Neural cell (in vitro differentiated cells): Measurements from ENCODE around the gene NTPCR. TPM values are rescaled to one million over a fixed set of nuclear protein-coding genes. Genes with fewer than 3 reads are reported as not detected.

Experiments
- H2AFZ ChIP-seq: fragments of 200-600, 300-800 bp; sonication (generic), shearing (Covaris generic); 2 replicates; pipeline ENCODE4 v1.6.0; 2014; ENCODE audit warnings: low read depth, mild to moderate bottlenecking, antibody characterized with exemption, low read length, moderate library complexity
- H3F3A ChIP-seq: fragments of 200-600 bp; shearing (Covaris generic); 2 replicates; pipeline ENCODE4 v1.6.1; 2016; ENCODE audit warnings: mild to moderate bottlenecking, moderate library complexity, mixed read lengths, antibody characterized with exemption, low read length; ENCODE audit not compliant: insufficient read depth, poor library complexity, severe bottlenecking
- H3K27ac ChIP-seq: fragments of 200-600, 300-800 bp; sonication (generic), shearing (Covaris generic); 2 replicates; pipeline ENCODE4 v1.5.1; 2014; ENCODE audit warnings: mild to moderate bottlenecking, low read length, moderate library complexity
- H3K27me3 ChIP-seq: fragments of 300-800, 200-600 bp; sonication (generic), shearing (Covaris generic); 2 replicates; pipeline ENCODE4 v1.6.0; 2014; ENCODE audit warnings: mild to moderate bottlenecking, low read depth, low read length, moderate library complexity; ENCODE audit not compliant: insufficient read depth
- H3K36me3 ChIP-seq: fragments of 300-800, 200-600 bp; sonication (generic), shearing (Covaris generic); 2 replicates; pipeline ENCODE4 v1.5.1; 2014; ENCODE audit warnings: mild to moderate bottlenecking, antibody characterized with exemption, low read length, moderate library complexity; ENCODE audit not compliant: insufficient read depth
- H3K4me2 ChIP-seq: fragments of 300-800, 200-600 bp; sonication (generic), shearing (Covaris generic); 2 replicates; pipeline ENCODE4 v1.6.0; 2014; ENCODE audit warnings: mild to moderate bottlenecking, low read length
- H3K4me3 ChIP-seq: fragments of 300-800, 200-600 bp; sonication (generic), shearing (Covaris generic); 2 replicates; pipeline ENCODE4 v1.5.1; 2014; ENCODE audit warnings: mild to moderate bottlenecking, low read length, moderate library complexity
- H3K79me2 ChIP-seq: fragments of 200-600 bp; shearing (Covaris generic); replicated peaks from 2 replicates; pipeline ENCODE4 v1.6.0; 2014; ENCODE audit warnings: mild to moderate bottlenecking, low read length, moderate library complexity; ENCODE audit not compliant: insufficient read depth
- H3K9ac ChIP-seq: fragments of 300-800, 200-600 bp; sonication (generic), shearing (Covaris generic); 2 replicates; pipeline ENCODE4 v1.6.1; 2016; ENCODE audit warnings: mild to moderate bottlenecking, low read length, mixed read lengths
- H3K9me2 ChIP-seq: fragments of 200-600 bp; shearing (Covaris generic); 2 replicates; pipeline ENCODE4 v1.6.1; 2016; ENCODE audit warnings: mild to moderate bottlenecking, low read length, mixed read lengths; ENCODE audit not compliant: insufficient read depth
- H3K9me3 ChIP-seq: fragments of 200-600, 300-800 bp; sonication (generic), shearing (Covaris generic); 2 replicates; pipeline ENCODE4 v1.6.1; 2016; ENCODE audit warnings: mild to moderate bottlenecking, mixed run types, low read length, moderate library complexity, mixed read lengths
- H4K20me1 ChIP-seq: fragments of 200-600 bp; shearing (Covaris generic); 2 replicates; pipeline ENCODE4 v1.6.1; 2016; ENCODE audit warnings: mild to moderate bottlenecking, mixed run types; ENCODE audit not compliant: insufficient read depth
- EP300 ChIP-seq: fragments of 450-650 bp; conservative IDR thresholded peaks from 2 replicates; pipeline ENCODE4 v1.6.1; 2014; ENCODE audit warnings: antibody characterized with exemption, mild to moderate bottlenecking, moderate library complexity; ENCODE audit not compliant: poor library complexity, severe bottlenecking
- EZH2 ChIP-seq: fragments of 200-600, 300-800 bp; shearing (Covaris generic), sonication (generic); IDR thresholded peaks from 2 replicates; pipeline ENCODE4 v1.6.1; 2014; ENCODE audit warnings: antibody characterized with exemption, low read length, borderline replicate concordance, mild to moderate bottlenecking; ENCODE audit not compliant: insufficient read depth, poor library complexity, severe bottlenecking
- MXI1 ChIP-seq: fragments of 450-650 bp; conservative IDR thresholded peaks from 2 replicates; pipeline ENCODE4 v1.6.1; 2014; ENCODE audit warnings: antibody characterized with exemption, mild to moderate bottlenecking; ENCODE audit not compliant: poor library complexity, severe bottlenecking
- POLR2AphosphoS5 ChIP-seq: IDR thresholded peaks from 2 replicates; pipeline ENCODE4 v1.6.1; 2012
- RAD21 ChIP-seq: fragments of 450-650 bp; conservative IDR thresholded peaks from 2 replicates; pipeline ENCODE4 v1.6.1; 2014; ENCODE audit warnings: antibody characterized with exemption, mild to moderate bottlenecking, moderate library complexity
- SMC3 ChIP-seq: fragments of 450-650 bp; conservative IDR thresholded peaks from 2 replicates; pipeline ENCODE4 v1.6.1; 2014; ENCODE audit warnings: antibody characterized with exemption, mild to moderate bottlenecking, moderate library complexity; ENCODE audit not compliant: poor library complexity
- TAF1 ChIP-seq: IDR thresholded peaks from 2 replicates; pipeline ENCODE4 v1.6.1; 2012; ENCODE audit warnings: low read depth
- polyA plus RNA-seq: library from polyadenylated mRNA; depleted of rRNA; stranded (reverse); fragments of >200 nt; gene quantifications from 2 replicates; pipeline ENCODE4 v1.2.3, GENCODE V29; 2014
- TF ChIP-seq, protein P1 (sequence below): IDR thresholded peaks from 2 replicates; pipeline ENCODE4 v1.6.1; 2012; ENCODE audit warnings: borderline replicate concordance
- TF ChIP-seq, protein P2 (sequence below): fragments of 450-650 bp; IDR thresholded peaks from 2 replicates; pipeline ENCODE4 v1.5.1; 2014; ENCODE audit warnings: antibody characterized with exemption, mild to moderate bottlenecking, moderate library complexity; ENCODE audit not compliant: poor library complexity, severe bottlenecking

NTPCR gene
- polyA plus RNA-seq, 1 donor from 2014 or later, result 36.7 TPM

DNA sequence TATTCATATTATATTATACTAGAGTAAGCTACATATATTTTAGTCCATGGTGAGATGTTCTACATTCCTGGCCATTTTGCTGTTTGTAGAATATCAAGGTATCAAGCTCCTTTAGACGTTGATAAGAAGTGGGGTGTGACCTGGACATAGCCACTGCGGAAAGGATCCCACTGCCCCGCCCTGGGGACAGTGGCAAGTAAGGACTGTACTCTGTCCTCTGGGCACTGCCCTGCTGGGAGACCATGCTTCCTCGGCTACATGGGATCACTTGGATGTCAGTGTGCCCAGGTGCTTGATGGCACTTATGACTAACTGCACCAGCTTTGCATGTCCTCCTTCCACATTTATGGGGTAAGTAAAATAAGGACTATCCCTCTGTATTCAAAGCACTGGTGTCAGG, 46.3 kb upstream of the NTPCR start:
- Histone ChIP-seq H3F3A (no peaks in the 10 kb centered on the region), H3K4me2 (no peak overlapping the region), H4K20me1 (no peaks in the 10 kb centered on the region), H3K9me2 (no peaks in the 10 kb centered on the region), H3K9me3 (no peaks in the 10 kb centered on the region), H3K27me3 (no peaks in the 10 kb centered on the region), H3K79me2 (no peaks in the 10 kb centered on the region), H3K4me3 (no peak overlapping the region), H2AFZ (no peak overlapping the region), H3K36me3 (no peaks in the 10 kb centered on the region), H3K9ac (no peak overlapping the region), H3K27ac (no peak overlapping the region)
- TF ChIP-seq SMC3, result no peak
- no peak for TF ChIP-seq MXI1
- no peak for TF ChIP-seq EP300
- TF ChIP-seq, protein P1, sequence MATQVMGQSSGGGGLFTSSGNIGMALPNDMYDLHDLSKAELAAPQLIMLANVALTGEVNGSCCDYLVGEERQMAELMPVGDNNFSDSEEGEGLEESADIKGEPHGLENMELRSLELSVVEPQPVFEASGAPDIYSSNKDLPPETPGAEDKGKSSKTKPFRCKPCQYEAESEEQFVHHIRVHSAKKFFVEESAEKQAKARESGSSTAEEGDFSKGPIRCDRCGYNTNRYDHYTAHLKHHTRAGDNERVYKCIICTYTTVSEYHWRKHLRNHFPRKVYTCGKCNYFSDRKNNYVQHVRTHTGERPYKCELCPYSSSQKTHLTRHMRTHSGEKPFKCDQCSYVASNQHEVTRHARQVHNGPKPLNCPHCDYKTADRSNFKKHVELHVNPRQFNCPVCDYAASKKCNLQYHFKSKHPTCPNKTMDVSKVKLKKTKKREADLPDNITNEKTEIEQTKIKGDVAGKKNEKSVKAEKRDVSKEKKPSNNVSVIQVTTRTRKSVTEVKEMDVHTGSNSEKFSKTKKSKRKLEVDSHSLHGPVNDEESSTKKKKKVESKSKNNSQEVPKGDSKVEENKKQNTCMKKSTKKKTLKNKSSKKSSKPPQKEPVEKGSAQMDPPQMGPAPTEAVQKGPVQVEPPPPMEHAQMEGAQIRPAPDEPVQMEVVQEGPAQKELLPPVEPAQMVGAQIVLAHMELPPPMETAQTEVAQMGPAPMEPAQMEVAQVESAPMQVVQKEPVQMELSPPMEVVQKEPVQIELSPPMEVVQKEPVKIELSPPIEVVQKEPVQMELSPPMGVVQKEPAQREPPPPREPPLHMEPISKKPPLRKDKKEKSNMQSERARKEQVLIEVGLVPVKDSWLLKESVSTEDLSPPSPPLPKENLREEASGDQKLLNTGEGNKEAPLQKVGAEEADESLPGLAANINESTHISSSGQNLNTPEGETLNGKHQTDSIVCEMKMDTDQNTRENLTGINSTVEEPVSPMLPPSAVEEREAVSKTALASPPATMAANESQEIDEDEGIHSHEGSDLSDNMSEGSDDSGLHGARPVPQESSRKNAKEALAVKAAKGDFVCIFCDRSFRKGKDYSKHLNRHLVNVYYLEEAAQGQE, result no peak
- TF ChIP-seq POLR2AphosphoS5, result no peak
- TF ChIP-seq RAD21, result no peak
- TF ChIP-seq TAF1, result no peak
- TF ChIP-seq, protein P2, sequence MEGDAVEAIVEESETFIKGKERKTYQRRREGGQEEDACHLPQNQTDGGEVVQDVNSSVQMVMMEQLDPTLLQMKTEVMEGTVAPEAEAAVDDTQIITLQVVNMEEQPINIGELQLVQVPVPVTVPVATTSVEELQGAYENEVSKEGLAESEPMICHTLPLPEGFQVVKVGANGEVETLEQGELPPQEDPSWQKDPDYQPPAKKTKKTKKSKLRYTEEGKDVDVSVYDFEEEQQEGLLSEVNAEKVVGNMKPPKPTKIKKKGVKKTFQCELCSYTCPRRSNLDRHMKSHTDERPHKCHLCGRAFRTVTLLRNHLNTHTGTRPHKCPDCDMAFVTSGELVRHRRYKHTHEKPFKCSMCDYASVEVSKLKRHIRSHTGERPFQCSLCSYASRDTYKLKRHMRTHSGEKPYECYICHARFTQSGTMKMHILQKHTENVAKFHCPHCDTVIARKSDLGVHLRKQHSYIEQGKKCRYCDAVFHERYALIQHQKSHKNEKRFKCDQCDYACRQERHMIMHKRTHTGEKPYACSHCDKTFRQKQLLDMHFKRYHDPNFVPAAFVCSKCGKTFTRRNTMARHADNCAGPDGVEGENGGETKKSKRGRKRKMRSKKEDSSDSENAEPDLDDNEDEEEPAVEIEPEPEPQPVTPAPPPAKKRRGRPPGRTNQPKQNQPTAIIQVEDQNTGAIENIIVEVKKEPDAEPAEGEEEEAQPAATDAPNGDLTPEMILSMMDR, result no peak
- TF ChIP-seq EZH2, result no peak

DNA sequence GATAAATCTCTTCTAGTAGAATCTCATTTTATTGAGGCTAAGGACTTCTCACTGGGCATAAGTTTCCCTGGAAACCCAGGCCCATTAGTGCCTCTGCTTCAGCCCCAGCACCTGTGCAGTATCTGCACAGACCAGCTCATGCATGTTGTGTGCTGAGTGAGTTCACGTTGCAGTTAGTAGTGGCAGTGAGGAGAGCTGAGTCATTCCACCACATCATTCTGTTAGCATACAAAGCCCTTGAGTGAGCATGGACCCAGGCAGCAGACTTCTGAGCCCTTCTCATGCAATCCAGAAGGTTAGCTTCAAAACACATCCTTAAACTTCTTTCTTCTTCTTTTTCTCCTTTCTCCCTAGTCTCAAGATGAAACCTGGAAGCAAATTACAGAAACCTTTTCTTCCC, 45.8 kb upstream of the NTPCR start:
- TF ChIP-seq SMC3 (no peak), POLR2AphosphoS5 (no peak), TAF1 (no peak), RAD21 (no peak), MXI1 (no peak), EP300 (no peak), EZH2 (no peak)
- TF ChIP-seq, protein P2, result no peak
- TF ChIP-seq, protein P1, result no peak
- no peaks in the 10 kb centered on the region for H3K27me3 ChIP-seq
- H3K4me3 ChIP-seq, result no peak overlapping the region
- H4K20me1 ChIP-seq, result no peaks in the 10 kb centered on the region
- no peaks in the 10 kb centered on the region for H3K9me2 ChIP-seq
- no peak overlapping the region for H2AFZ ChIP-seq
- H3K27ac ChIP-seq, result no peak overlapping the region
- no peaks in the 10 kb centered on the region for H3K9me3 ChIP-seq
- no peaks in the 10 kb centered on the region for H3K36me3 ChIP-seq
- H3F3A ChIP-seq, result no peaks in the 10 kb centered on the region
- no peaks in the 10 kb centered on the region for H3K79me2 ChIP-seq
- no peak overlapping the region for H3K4me2 ChIP-seq
- H3K9ac ChIP-seq, result no peak overlapping the region
